ENCODE data around the gene SHROOM3. TPM values are rescaled to one million over a fixed set of nuclear protein-coding genes. Genes with fewer than 3 reads are reported as not detected.

Gene SHROOM3
- total and polyA plus RNA-seq, 4 donors = 4.7 to 25.8 (median 8.7) TPM

DNA sequence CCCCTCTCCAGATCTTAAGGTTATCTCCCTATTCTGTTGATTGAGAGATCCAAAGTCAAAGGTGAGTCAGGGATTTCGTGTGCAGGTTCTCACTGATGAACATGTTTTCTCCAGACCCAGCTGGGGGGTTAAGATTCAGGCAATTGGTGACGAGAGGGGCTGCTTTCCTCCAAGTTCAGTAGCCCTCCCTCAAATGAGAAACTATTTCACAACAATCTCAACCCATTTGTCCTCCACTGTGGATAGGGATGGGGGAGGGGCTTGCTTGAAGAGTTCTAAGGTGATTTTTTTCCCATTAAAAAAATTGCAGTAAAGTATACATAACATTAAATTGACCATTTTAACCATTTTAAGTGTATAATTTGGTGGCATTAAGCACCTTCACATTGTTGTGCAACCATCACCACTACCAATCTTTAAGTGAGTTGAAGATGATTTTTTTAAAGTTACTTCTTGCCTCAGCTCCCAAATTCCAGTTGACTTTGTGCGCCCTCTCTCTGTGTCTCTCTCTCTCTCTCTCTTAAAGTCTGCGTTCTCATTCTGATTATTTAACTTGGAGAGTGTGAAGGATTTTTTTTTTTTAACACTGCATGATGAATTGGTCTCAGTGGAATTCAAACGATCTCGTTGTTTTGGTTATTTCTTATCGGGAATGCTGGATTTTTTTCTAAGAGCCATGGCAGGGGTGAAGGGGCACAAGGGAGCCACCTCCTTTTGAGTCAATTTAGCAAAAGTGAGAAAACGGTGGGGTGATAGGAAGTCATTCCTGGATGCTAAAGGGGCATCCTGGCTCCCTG is 175.9 kb downstream of the SHROOM3 start:
- DNase-seq (ENCODE audit: low spot score) = no peak
- no peaks in the 10 kb centered on the region for H3K36me3 ChIP-seq (ENCODE audit: control insufficient read depth in 4 of 4, insufficient read depth in 3 of 4, low read depth in 1 of 4, low read length in 3 of 4)
- no peak overlapping the region for H3K27ac ChIP-seq (ENCODE audit: low read depth in 1 of 2, low read length in 2 of 2)
- no peak overlapping the region for H3K9ac ChIP-seq (ENCODE audit: low read depth in 1 of 2, low read length in 2 of 2)
- no peaks in the 10 kb centered on the region for H3K9me3 ChIP-seq (ENCODE audit: control insufficient read depth in 4 of 4, low read length in 3 of 4)
- no peak overlapping the region for H3K4me3 ChIP-seq (ENCODE audit: low read depth in 1 of 3, low read length in 3 of 3)
- H3K27me3 ChIP-seq (ENCODE audit: control insufficient read depth in 4 of 4, insufficient read depth in 4 of 4, low read length in 3 of 4) = no peaks in the 10 kb centered on the region
- 58% methylated on average over 8 of the region's 8 CpGs for WGBS
- TF ChIP-seq, protein P1, sequence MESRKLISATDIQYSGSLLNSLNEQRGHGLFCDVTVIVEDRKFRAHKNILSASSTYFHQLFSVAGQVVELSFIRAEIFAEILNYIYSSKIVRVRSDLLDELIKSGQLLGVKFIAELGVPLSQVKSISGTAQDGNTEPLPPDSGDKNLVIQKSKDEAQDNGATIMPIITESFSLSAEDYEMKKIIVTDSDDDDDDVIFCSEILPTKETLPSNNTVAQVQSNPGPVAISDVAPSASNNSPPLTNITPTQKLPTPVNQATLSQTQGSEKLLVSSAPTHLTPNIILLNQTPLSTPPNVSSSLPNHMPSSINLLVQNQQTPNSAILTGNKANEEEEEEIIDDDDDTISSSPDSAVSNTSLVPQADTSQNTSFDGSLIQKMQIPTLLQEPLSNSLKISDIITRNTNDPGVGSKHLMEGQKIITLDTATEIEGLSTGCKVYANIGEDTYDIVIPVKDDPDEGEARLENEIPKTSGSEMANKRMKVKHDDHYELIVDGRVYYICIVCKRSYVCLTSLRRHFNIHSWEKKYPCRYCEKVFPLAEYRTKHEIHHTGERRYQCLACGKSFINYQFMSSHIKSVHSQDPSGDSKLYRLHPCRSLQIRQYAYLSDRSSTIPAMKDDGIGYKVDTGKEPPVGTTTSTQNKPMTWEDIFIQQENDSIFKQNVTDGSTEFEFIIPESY (IDR thresholded peaks at IDR 0.05) = no peak
- TF ChIP-seq NR2F2 (IDR thresholded peaks at IDR 0.05) (peak; percentile 47), TAF1 (conservative IDR thresholded peaks at IDR 0.05) (no peak)
- H3K4me1 ChIP-seq (ENCODE audit: control insufficient read depth in 4 of 4, insufficient read depth in 4 of 4, low read length in 3 of 4) = no peaks in the 10 kb centered on the region

DNA sequence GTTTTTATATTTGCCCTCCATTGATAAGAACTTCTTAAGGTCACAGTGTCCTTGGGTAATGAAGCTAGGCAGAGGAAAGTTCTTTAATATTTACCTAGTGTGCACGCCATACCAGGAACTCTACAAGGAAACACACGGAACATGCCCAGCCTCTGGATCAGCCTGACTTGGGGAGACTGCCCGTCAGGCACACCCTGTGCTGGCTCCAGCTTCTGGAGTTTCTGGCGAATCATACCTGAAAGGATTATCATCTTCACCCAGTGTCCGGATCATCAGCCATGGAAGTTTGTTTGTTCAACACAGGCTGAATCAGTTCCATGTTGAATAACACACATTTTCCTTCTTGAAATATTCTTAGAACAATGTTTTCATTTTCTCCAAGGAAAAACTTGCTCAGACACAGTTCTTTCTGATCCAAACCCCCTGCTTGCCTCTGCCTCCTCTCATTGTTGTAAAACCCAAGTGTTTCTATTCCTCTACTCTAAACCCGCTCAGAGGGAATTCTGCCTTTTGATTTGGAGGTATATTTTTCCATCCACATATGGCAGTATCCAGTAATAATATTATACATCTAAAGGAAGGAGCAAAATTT is 176.7 kb downstream of the SHROOM3 start:
- no peaks in the 10 kb centered on the region for H3K9me3 ChIP-seq (ENCODE audit: control insufficient read depth in 4 of 4, low read length in 3 of 4)
- TF ChIP-seq RAD21 (IDR thresholded peaks at IDR 0.05) = no peak
- TF ChIP-seq, protein P2, sequence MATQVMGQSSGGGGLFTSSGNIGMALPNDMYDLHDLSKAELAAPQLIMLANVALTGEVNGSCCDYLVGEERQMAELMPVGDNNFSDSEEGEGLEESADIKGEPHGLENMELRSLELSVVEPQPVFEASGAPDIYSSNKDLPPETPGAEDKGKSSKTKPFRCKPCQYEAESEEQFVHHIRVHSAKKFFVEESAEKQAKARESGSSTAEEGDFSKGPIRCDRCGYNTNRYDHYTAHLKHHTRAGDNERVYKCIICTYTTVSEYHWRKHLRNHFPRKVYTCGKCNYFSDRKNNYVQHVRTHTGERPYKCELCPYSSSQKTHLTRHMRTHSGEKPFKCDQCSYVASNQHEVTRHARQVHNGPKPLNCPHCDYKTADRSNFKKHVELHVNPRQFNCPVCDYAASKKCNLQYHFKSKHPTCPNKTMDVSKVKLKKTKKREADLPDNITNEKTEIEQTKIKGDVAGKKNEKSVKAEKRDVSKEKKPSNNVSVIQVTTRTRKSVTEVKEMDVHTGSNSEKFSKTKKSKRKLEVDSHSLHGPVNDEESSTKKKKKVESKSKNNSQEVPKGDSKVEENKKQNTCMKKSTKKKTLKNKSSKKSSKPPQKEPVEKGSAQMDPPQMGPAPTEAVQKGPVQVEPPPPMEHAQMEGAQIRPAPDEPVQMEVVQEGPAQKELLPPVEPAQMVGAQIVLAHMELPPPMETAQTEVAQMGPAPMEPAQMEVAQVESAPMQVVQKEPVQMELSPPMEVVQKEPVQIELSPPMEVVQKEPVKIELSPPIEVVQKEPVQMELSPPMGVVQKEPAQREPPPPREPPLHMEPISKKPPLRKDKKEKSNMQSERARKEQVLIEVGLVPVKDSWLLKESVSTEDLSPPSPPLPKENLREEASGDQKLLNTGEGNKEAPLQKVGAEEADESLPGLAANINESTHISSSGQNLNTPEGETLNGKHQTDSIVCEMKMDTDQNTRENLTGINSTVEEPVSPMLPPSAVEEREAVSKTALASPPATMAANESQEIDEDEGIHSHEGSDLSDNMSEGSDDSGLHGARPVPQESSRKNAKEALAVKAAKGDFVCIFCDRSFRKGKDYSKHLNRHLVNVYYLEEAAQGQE (IDR thresholded peaks at IDR 0.05) = no peak
- no peak for TF ChIP-seq HNF4A (conservative IDR thresholded peaks at IDR 0.05)
- TF ChIP-seq, protein P3, sequence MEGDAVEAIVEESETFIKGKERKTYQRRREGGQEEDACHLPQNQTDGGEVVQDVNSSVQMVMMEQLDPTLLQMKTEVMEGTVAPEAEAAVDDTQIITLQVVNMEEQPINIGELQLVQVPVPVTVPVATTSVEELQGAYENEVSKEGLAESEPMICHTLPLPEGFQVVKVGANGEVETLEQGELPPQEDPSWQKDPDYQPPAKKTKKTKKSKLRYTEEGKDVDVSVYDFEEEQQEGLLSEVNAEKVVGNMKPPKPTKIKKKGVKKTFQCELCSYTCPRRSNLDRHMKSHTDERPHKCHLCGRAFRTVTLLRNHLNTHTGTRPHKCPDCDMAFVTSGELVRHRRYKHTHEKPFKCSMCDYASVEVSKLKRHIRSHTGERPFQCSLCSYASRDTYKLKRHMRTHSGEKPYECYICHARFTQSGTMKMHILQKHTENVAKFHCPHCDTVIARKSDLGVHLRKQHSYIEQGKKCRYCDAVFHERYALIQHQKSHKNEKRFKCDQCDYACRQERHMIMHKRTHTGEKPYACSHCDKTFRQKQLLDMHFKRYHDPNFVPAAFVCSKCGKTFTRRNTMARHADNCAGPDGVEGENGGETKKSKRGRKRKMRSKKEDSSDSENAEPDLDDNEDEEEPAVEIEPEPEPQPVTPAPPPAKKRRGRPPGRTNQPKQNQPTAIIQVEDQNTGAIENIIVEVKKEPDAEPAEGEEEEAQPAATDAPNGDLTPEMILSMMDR (IDR thresholded peaks at IDR 0.05; ENCODE audit: low read depth, low read length, missing input control) = no peak
- no peak for TF ChIP-seq EGR1 (IDR thresholded peaks at IDR 0.05; ENCODE audit: low read depth in 2 of 2)
- TF ChIP-seq HNF4G (IDR thresholded peaks at IDR 0.05) = no peak
- TF ChIP-seq TAF1 (conservative IDR thresholded peaks at IDR 0.05) = no peak
- TF ChIP-seq FOXA2 (IDR thresholded peaks at IDR 0.05) = no peak
- no peak for TF ChIP-seq SP1 (IDR thresholded peaks at IDR 0.05)
- TF ChIP-seq, protein P4, sequence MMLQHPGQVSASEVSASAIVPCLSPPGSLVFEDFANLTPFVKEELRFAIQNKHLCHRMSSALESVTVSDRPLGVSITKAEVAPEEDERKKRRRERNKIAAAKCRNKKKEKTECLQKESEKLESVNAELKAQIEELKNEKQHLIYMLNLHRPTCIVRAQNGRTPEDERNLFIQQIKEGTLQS (IDR thresholded peaks at IDR 0.05) = no peak
- TF ChIP-seq FOXA1 (IDR thresholded peaks at IDR 0.05) = no peak
- TF ChIP-seq, protein P1 (IDR thresholded peaks at IDR 0.05) = no peak
- TF ChIP-seq GABPA (IDR thresholded peaks at IDR 0.05 in 1 of 2, conservative IDR thresholded peaks at IDR 0.05 in 1 of 2) = no peak
- no peak for TF ChIP-seq RXRA (IDR thresholded peaks at IDR 0.05)
- TF ChIP-seq YY1 (IDR thresholded peaks at IDR 0.05) = no peak
- no peak for TF ChIP-seq JUND (IDR thresholded peaks at IDR 0.05)
- no peak for TF ChIP-seq NR2F2 (IDR thresholded peaks at IDR 0.05)
- H3K27ac ChIP-seq (ENCODE audit: low read depth in 1 of 2, low read length in 2 of 2) = no peak overlapping the region
- 75% methylated on average over 6 of the region's 6 CpGs for WGBS
- no peak overlapping the region for H3K9ac ChIP-seq (ENCODE audit: low read depth in 1 of 2, low read length in 2 of 2)
- H3K4me1 ChIP-seq (ENCODE audit: control insufficient read depth in 4 of 4, insufficient read depth in 4 of 4, low read length in 3 of 4) = no peaks in the 10 kb centered on the region
- H3K36me3 ChIP-seq (ENCODE audit: control insufficient read depth in 4 of 4, insufficient read depth in 3 of 4, low read depth in 1 of 4, low read length in 3 of 4) = no peaks in the 10 kb centered on the region
- no peak for DNase-seq (ENCODE audit: low spot score)
- H3K27me3 ChIP-seq (ENCODE audit: control insufficient read depth in 4 of 4, insufficient read depth in 4 of 4, low read length in 3 of 4) = no peaks in the 10 kb centered on the region
- H3K4me3 ChIP-seq (ENCODE audit: low read depth in 1 of 3, low read length in 3 of 3) = no peak overlapping the region

Data from liver (tissue), 9 donors.